H9 (cell line): ENCODE data around the gene KIAA2012. TPM values are rescaled to one million over a fixed set of nuclear protein-coding genes. Genes with fewer than 3 reads are reported as not detected.

Experiments
- DNase-seq: peaks from one replicate; pipeline ENCODE4 v3.0.0-alpha.2; 2017
- H2AFZ ChIP-seq: one replicate; pipeline ENCODE4 v1.6.1; 2013; ENCODE audit warnings: mild to moderate bottlenecking, low read length, control low read depth, moderate library complexity
- H2AK5ac ChIP-seq: 2 replicates; pipeline ENCODE4 v1.6.1; 2013; ENCODE audit warnings: low read length, control low read depth, mixed read lengths; ENCODE audit not compliant: insufficient read length
- H2BK120ac ChIP-seq: one replicate; pipeline ENCODE4 v1.6.1; 2013; ENCODE audit warnings: low read depth, mild to moderate bottlenecking, low read length, control low read depth, inconsistent platforms; ENCODE audit not compliant: poor library complexity, severe bottlenecking
- H2BK12ac ChIP-seq: 2 replicates; pipeline ENCODE4 v1.6.1; 2013; ENCODE audit warnings: low read length, control low read depth, mixed read lengths, low read depth; ENCODE audit not compliant: insufficient read length
- H2BK15ac ChIP-seq: 2 replicates; pipeline ENCODE4 v1.6.1; 2013; ENCODE audit warnings: low read depth, low read length, control low read depth
- H2BK20ac ChIP-seq: one replicate; pipeline ENCODE4 v1.6.1; 2013; ENCODE audit warnings: low read depth, mild to moderate bottlenecking, low read length, control low read depth, inconsistent platforms; ENCODE audit not compliant: poor library complexity, severe bottlenecking
- H2BK5ac ChIP-seq: 2 replicates; pipeline ENCODE4 v1.6.1; 2013; ENCODE audit warnings: low read length, control low read depth, mixed read lengths; ENCODE audit not compliant: insufficient read length
- H3K14ac ChIP-seq: 2 replicates; pipeline ENCODE4 v1.6.1; 2013; ENCODE audit warnings: low read length, control low read depth; ENCODE audit not compliant: insufficient read depth
- H3K18ac ChIP-seq: 2 replicates; pipeline ENCODE4 v1.6.1; 2013; ENCODE audit warnings: low read depth, mild to moderate bottlenecking, mixed read lengths, low read length, control low read depth; ENCODE audit not compliant: insufficient read length
- H3K23ac ChIP-seq: 2 replicates; pipeline ENCODE4 v1.6.1; 2013; ENCODE audit warnings: low read length, control low read depth, mixed read lengths, low read depth; ENCODE audit not compliant: insufficient read length
- H3K23me2 ChIP-seq: 2 replicates; pipeline ENCODE4 v1.6.1; 2013; ENCODE audit warnings: low read depth, mild to moderate bottlenecking, mixed read lengths, low read length, control low read depth; ENCODE audit not compliant: insufficient read length, poor library complexity, severe bottlenecking
- H3K27ac ChIP-seq: 2 replicates; pipeline ENCODE4 v1.5.1; 2013; ENCODE audit warnings: low read length, control low read depth, mixed read lengths, low read depth; ENCODE audit not compliant: insufficient read length
- H3K27me3 ChIP-seq: 2 replicates; pipeline ENCODE4 v1.6.1; 2013; ENCODE audit warnings: low read length, control low read depth, inconsistent platforms; ENCODE audit not compliant: insufficient read depth
- H3K4ac ChIP-seq: 2 replicates; pipeline ENCODE4 v1.6.1; 2013; ENCODE audit warnings: low read depth, mild to moderate bottlenecking, control low read depth, inconsistent platforms, low read length, moderate library complexity
- H3K4me1 ChIP-seq: 2 replicates; pipeline ENCODE4 v1.6.1; 2013; ENCODE audit warnings: low read length, control low read depth, inconsistent platforms; ENCODE audit not compliant: insufficient read depth
- H3K4me2 ChIP-seq: 2 replicates; pipeline ENCODE4 v1.6.1; 2013; ENCODE audit warnings: low read length, control low read depth, mixed read lengths; ENCODE audit not compliant: insufficient read length, insufficient read depth
- H3K56ac ChIP-seq: 2 replicates; pipeline ENCODE4 v1.6.1; 2013; ENCODE audit warnings: low read depth, mild to moderate bottlenecking, mixed read lengths, low read length, control low read depth; ENCODE audit not compliant: insufficient read length
- H3K79me1 ChIP-seq: 2 replicates; pipeline ENCODE4 v1.6.1; 2013; ENCODE audit warnings: low read depth, mild to moderate bottlenecking, moderate library complexity, low read length, control low read depth, inconsistent platforms; ENCODE audit not compliant: insufficient read depth, poor library complexity, severe bottlenecking
- H3K79me2 ChIP-seq: 2 replicates; pipeline ENCODE4 v1.6.1; 2013; ENCODE audit warnings: low read length, control low read depth, inconsistent platforms; ENCODE audit not compliant: insufficient read depth
- H3K9ac ChIP-seq: 2 replicates; pipeline ENCODE4 v1.6.1; 2013; ENCODE audit warnings: low read length, control low read depth, mixed read lengths; ENCODE audit not compliant: insufficient read length; ENCODE audit errors: extremely low read depth
- H3K9me3 ChIP-seq: one replicate; pipeline ENCODE4 v1.6.1; 2013; ENCODE audit warnings: low read depth, low read length, inconsistent platforms; ENCODE audit not compliant: control insufficient read depth
- H3T11ph ChIP-seq: one replicate; pipeline ENCODE4 v1.6.1; 2013; ENCODE audit warnings: mild to moderate bottlenecking, low read length, control low read depth, inconsistent platforms
- H4K20me1 ChIP-seq: one replicate; pipeline ENCODE4 v1.6.1; 2013; ENCODE audit not compliant: control insufficient read depth, insufficient read length, insufficient read depth
- H4K5ac ChIP-seq: 2 replicates; pipeline ENCODE4 v1.6.1; 2013; ENCODE audit warnings: low read depth, mild to moderate bottlenecking, mixed read lengths, low read length, control low read depth; ENCODE audit not compliant: insufficient read length
- H4K8ac ChIP-seq: replicated peaks from 2 replicates; pipeline ENCODE4 v1.6.1; 2013; ENCODE audit warnings: low read length, control low read depth, mixed read lengths, low read depth; ENCODE audit not compliant: insufficient read length
- H4K91ac ChIP-seq: 2 replicates; pipeline ENCODE4 v1.6.1; 2013; ENCODE audit warnings: low read depth, mild to moderate bottlenecking, moderate library complexity, mixed read lengths, low read length, control low read depth; ENCODE audit not compliant: insufficient read length
- H3K27ac Mint-ChIP-seq, 3 experiments: 2 replicates in 2 of 3; 3 replicates in 1 of 3; pipeline ENCODE4 v1.8.0; 2020 to 2021; ENCODE audit warnings: mixed read lengths in 3 of 3, mild to moderate bottlenecking in 1 of 3, moderate library complexity in 1 of 3
- H3K27me3 Mint-ChIP-seq: 2 replicates; pipeline ENCODE4 v1.8.0; 2021; ENCODE audit warnings: low read depth, mild to moderate bottlenecking, moderate library complexity, mixed read lengths
- H3K36me3 Mint-ChIP-seq, 3 experiments: 2 replicates in 2 of 3; 3 replicates in 1 of 3; pipeline ENCODE4 v1.8.0; 2020 to 2021; ENCODE audit warnings: low read depth in 3 of 3, mixed read lengths in 3 of 3; ENCODE audit not compliant: insufficient read depth in 1 of 3
- H3K4me1 Mint-ChIP-seq, 2 experiments: 2 replicates each; pipeline ENCODE4 v1.8.0; 2020; ENCODE audit warnings: mixed read lengths in 2 of 2
- H3K4me3 Mint-ChIP-seq, 2 experiments: 2 replicates in 1 of 2; 3 replicates in 1 of 2; pipeline ENCODE4 v1.8.0; 2020 to 2021; ENCODE audit warnings: mild to moderate bottlenecking in 2 of 2, mixed read lengths in 2 of 2, moderate library complexity in 1 of 2
- H3K9me3 Mint-ChIP-seq, 2 experiments: 2 replicates in 1 of 2; 3 replicates in 1 of 2; pipeline ENCODE4 v1.8.0; 2020; ENCODE audit warnings: mild to moderate bottlenecking in 2 of 2, mixed read lengths in 2 of 2, moderate library complexity in 1 of 2
- CTCF ChIP-seq: fragments of 200-600 bp; sonication (generic); conservative IDR thresholded peaks from 3 replicates; pipeline ENCODE4 v1.8.0; 2021; ENCODE audit warnings: antibody characterized with exemption, mild to moderate bottlenecking
- WGBS: extraction: QIAGEN DNeasy Blood & Tissue Kit; methylation state at CpG from one replicate; pipeline ENCODE4 v1.1.7; 2013; ENCODE audit warnings: missing lambda C conversion rate, low lambda C conversion rate, mixed read lengths; ENCODE audit not compliant: insufficient read length; ENCODE audit errors: extremely low coverage; 5-methylcytosine and 5-hydroxymethylcytosine counted together
- total RNA-seq: library from RNA; stranded (reverse); gene quantifications from 2 replicates; pipeline ENCODE4 v1.2.1, GENCODE V29; 2021

Gene KIAA2012
- total RNA-seq, 1 experiment from 2014 or later, result not detected

GRCh38 chr2:202158796-202159195 is 85.7 kb downstream of the KIAA2012 start:
- Histone ChIP-seq H3K14ac (no peak overlapping the region), H3K9me3 (no peaks in the 10 kb centered on the region), H3T11ph (no peak overlapping the region), H2AFZ (no peak overlapping the region), H4K5ac (no peak overlapping the region), H3K27ac (no peak overlapping the region), H4K8ac (no peak overlapping the region), H4K20me1 (no peaks in the 10 kb centered on the region), H3K79me2 (no peaks in the 10 kb centered on the region), H2BK120ac (no peak overlapping the region), H3K18ac (no peak overlapping the region), H2BK5ac (no peak overlapping the region), H3K23me2 (no peaks in the 10 kb centered on the region), H3K9ac (no peak overlapping the region), H2BK20ac (no peak overlapping the region), H3K27me3 (no peaks in the 10 kb centered on the region), H2AK5ac (no peak overlapping the region), H2BK15ac (no peak overlapping the region), H3K23ac (no peak overlapping the region), H3K79me1 (no peaks in the 10 kb centered on the region), H3K4me1 (no peaks in the 10 kb centered on the region), H3K4me2 (no peak overlapping the region), H3K56ac (no peak overlapping the region), H4K91ac (no peak overlapping the region), H2BK12ac (no peak overlapping the region), H3K4ac (no peak overlapping the region)
- H3K27me3 Mint-ChIP-seq, result peaks cover 3% of the 10 kb centered on the region; the same call in 1 of the 2 replicates
- H3K4me1 Mint-ChIP-seq, result peaks cover 0 to 2% of the 10 kb centered on the region in 2 experiments; a peak in 2 of 4 replicates
- peak; percentile 39; the same call in 2 of the 3 replicates for TF ChIP-seq CTCF
- DNase-seq, result no peak
- no peak overlapping the region for H3K27ac Mint-ChIP-seq
- no peaks in the 10 kb centered on the region for H3K9me3 Mint-ChIP-seq
- no peak overlapping the region for H3K4me3 Mint-ChIP-seq
- whole genome bisulfite sequencing, result no CpG with 5 or more reads among the region's 5 CpGs
- no peaks in the 10 kb centered on the region for H3K36me3 Mint-ChIP-seq
